Measurements from ENCODE around the gene OMA1. TPM values are rescaled to one million over a fixed set of nuclear protein-coding genes. Genes with fewer than 3 reads are reported as not detected.

Gene OMA1
- total and polyA plus RNA-seq, 2 of the 4 experiments (the other 2 are of a cell fraction): 5.9 to 6.4 TPM

GRCh38 chr1:58500043-58500442 is 46.5 kb downstream of the OMA1 start:
- no peak overlapping the region for H3K4me3 ChIP-seq (ENCODE audit: insufficient read depth, low read depth, low read length)
- no peak overlapping the region for H3K14ac ChIP-seq (replicated peaks; ENCODE audit: low read depth, low read length)
- no peak overlapping the region for H3K4me2 ChIP-seq (ENCODE audit: low read depth, low read length)
- no peak overlapping the region for H2AK9ac ChIP-seq (replicated peaks; ENCODE audit: low read depth, low read length, poor library complexity)
- ATAC-seq (ENCODE audit: low read depth) (no peak), DNase-seq (no peak)
- H4K91ac ChIP-seq (ENCODE audit: insufficient read depth, low read depth, low read length): no peak overlapping the region
- no peak overlapping the region for H3K18ac ChIP-seq (ENCODE audit: low read depth, low read length)
- TF ChIP-seq RFX5 (IDR thresholded peaks at IDR 0.05; ENCODE audit: low read depth, low read length) (no peak), MXI1 (IDR thresholded peaks at IDR 0.05; ENCODE audit: borderline replicate concordance, low read depth, low read length) (no peak), CHD1 (IDR thresholded peaks at IDR 0.05; ENCODE audit: low read depth, low read length) (no peak), POLR2A (IDR thresholded peaks at IDR 0.05; ENCODE audit: low read depth, low read length) (no peak), SMC3 (IDR thresholded peaks at IDR 0.05; ENCODE audit: low read depth, low read length) (no peak), CEBPB (IDR thresholded peaks at IDR 0.05; ENCODE audit: low read depth, low read length) (no peak), USF2 (IDR thresholded peaks at IDR 0.05; ENCODE audit: low read depth, low read length) (no peak), RCOR1 (IDR thresholded peaks at IDR 0.05; ENCODE audit: insufficient replicate concordance, low read length) (no peak), RAD21 (IDR thresholded peaks at IDR 0.05; ENCODE audit: low read length) (no peak), CTCF (conservative IDR thresholded peaks at IDR 0.05; ENCODE audit: low read depth, low read length) (no peak), MAFK (IDR thresholded peaks at IDR 0.05; ENCODE audit: low read depth, low read length) (no peak), NFE2L2 (IDR thresholded peaks at IDR 0.05; ENCODE audit: low read depth, low read length) (no peak), BHLHE40 (IDR thresholded peaks at IDR 0.05; ENCODE audit: low read depth, low read length) (no peak)
- dilution Hi-C loops (cut with HindIII; ENCODE audit: low sequenced_read_pairs, unreplicated experiment) (no loop called here), in situ Hi-C loops (cut with MboI; ENCODE audit: low sequenced_read_pairs) (loop anchor here (25.0 kb wide), 1 partner anchor 1262 kb away; no protein-coding TSS in a partner anchor), intact Hi-C loops (cut with micrococcal nuclease) (no loop called here)
- ChIA-PET CTCF (no interaction called here), POLR2A (ENCODE audit: unreplicated experiment) (no interaction called here)
- no peaks in the 10 kb centered on the region for H3K9me1 ChIP-seq (ENCODE audit: insufficient read depth, low read length)
- no peak overlapping the region for H2AK5ac ChIP-seq (ENCODE audit: low read depth, low read length)
- no peak overlapping the region for H3K9ac ChIP-seq (ENCODE audit: low read depth, low read length)
- H3K56ac ChIP-seq (ENCODE audit: extremely low read depth, insufficient read depth, low read length): no peak overlapping the region
- no peak overlapping the region for H2BK5ac ChIP-seq (ENCODE audit: low read depth, low read length, poor library complexity, severe bottlenecking)
- H3K27ac ChIP-seq (ENCODE audit: insufficient read depth, low read length): no peak overlapping the region
- BruUV-seq (replicated peaks): no TSS peak
- no peaks in the 10 kb centered on the region for H3K36me3 ChIP-seq (ENCODE audit: control insufficient read depth, insufficient read depth, low read length)
- H3K4me1 ChIP-seq (ENCODE audit: control insufficient read depth, insufficient read depth, low read length): no peaks in the 10 kb centered on the region
- H2BK15ac ChIP-seq (ENCODE audit: low read depth, low read length): no peak overlapping the region
- no peak overlapping the region for H2BK20ac ChIP-seq (ENCODE audit: low read depth, low read length)
- no peaks in the 10 kb centered on the region for H3K27me3 ChIP-seq (ENCODE audit: control insufficient read depth, insufficient read depth, low read length)
- H3K9me3 ChIP-seq (ENCODE audit: control insufficient read depth, insufficient read depth, low read length): no peaks in the 10 kb centered on the region
- H3K79me1 ChIP-seq (ENCODE audit: low read depth in 1 of 2, low read length in 2 of 2): no peaks in the 10 kb centered on the region
- H2BK120ac ChIP-seq (ENCODE audit: low read depth, low read length): no peak overlapping the region
- H2AFZ ChIP-seq (replicated peaks; ENCODE audit: low read length, poor library complexity): no peak overlapping the region
- H3K4ac ChIP-seq (ENCODE audit: low read depth, low read length): no peak overlapping the region
- H4K8ac ChIP-seq (ENCODE audit: low read depth in 2 of 2, low read length in 2 of 2): no peak overlapping the region
- no peaks in the 10 kb centered on the region for H4K20me1 ChIP-seq (ENCODE audit: insufficient read depth, low read length)
- H3K23ac ChIP-seq (ENCODE audit: low read depth, low read length): no peak overlapping the region
- WGBS, 2 experiments (ENCODE audit: extremely low coverage in 2 of 2, insufficient read length in 1 of 2): no CpG with 5 or more reads among the region's 1 CpG
- H4K5ac ChIP-seq (ENCODE audit: low read depth, low read length): no peak overlapping the region

Data from IMR-90 (cell line).